ENCODE measurements around the gene FLT4. TPM values are rescaled to one million over a fixed set of nuclear protein-coding genes. Genes with fewer than 3 reads are reported as not detected.
A peak's percentile ranks its signal among the peaks of the same experiment; 100 is the strongest.

The FLT4 gene
- total and polyA plus RNA-seq, 9 of the 15 experiments (the other 6 are each of a cell fraction or from before 2014, with no cell fraction given), result 0.01 to 0.42 (median 0.14) TPM; not detected in 2

DNA sequence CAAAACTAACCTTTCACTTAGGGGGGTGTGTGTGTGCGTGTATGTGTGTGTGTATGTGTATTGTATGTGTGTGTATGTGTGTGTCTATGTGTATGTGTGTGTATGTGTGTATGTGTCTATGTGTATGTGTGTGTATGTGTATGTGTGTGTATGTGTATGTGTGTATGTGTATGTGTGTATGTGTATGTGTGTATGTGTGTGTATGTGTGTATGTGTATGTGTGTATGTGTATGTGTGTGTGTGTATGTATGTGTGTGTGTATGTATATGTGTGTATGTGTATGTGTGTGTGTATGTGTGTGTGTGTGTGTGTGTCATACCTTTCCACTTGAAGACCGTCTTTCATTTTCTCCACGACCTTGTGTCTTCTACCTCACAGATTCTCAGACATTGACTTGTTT is 20.8 kb upstream of the FLT4 start (continued):
- TF ChIP-seq ZNF354B (CRISPR knock-in tag; IDR thresholded peaks at IDR 0.05) (no peak), SREBF2 (CRISPR knock-in tag; IDR thresholded peaks at IDR 0.05) (no peak), RBM39 (optimal IDR thresholded peaks at IDR 0.05; ENCODE audit: low read depth, low read length) (no peak), CHD2 (IDR thresholded peaks at IDR 0.05; ENCODE audit: low read depth, low read length) (no peak), DIDO1 (tag; IDR thresholded peaks at IDR 0.05; ENCODE audit: low read depth) (no peak), ZNF707 (CRISPR knock-in tag; conservative IDR thresholded peaks at IDR 0.05) (no peak), PURB (CRISPR knock-in tag; IDR thresholded peaks at IDR 0.05; ENCODE audit: low read depth) (no peak), MEF2A (IDR thresholded peaks at IDR 0.05; ENCODE audit: control insufficient read depth, low read depth, low read length) (no peak), U2AF1 (optimal IDR thresholded peaks at IDR 0.05; ENCODE audit: low read depth, low read length) (no peak), SNRNP70 (optimal IDR thresholded peaks at IDR 0.05; ENCODE audit: low read depth, low read length) (no peak), ASH1L (IDR thresholded peaks at IDR 0.05; ENCODE audit: borderline replicate concordance, low read depth, partially characterized antibody) (peak; percentile 45), ZNF184 (CRISPR knock-in tag; IDR thresholded peaks at IDR 0.05) (no peak), FUS (optimal IDR thresholded peaks at IDR 0.05; ENCODE audit: low read depth, low read length) (no peak), ZNF316 (IDR thresholded peaks at IDR 0.05) (0 out of 2 replicates have a peak, but pooled peaks have one; percentile 1), SAFB (IDR thresholded peaks at IDR 0.05; ENCODE audit: borderline replicate concordance, low read depth, low read length) (no peak), CC2D1A (IDR thresholded peaks at IDR 0.05) (no peak), TARDBP (IDR thresholded peaks at IDR 0.05) (no peak)
- TF ChIP-seq, protein P1, sequence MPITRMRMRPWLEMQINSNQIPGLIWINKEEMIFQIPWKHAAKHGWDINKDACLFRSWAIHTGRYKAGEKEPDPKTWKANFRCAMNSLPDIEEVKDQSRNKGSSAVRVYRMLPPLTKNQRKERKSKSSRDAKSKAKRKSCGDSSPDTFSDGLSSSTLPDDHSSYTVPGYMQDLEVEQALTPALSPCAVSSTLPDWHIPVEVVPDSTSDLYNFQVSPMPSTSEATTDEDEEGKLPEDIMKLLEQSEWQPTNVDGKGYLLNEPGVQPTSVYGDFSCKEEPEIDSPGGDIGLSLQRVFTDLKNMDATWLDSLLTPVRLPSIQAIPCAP (CRISPR knock-in tag; IDR thresholded peaks at IDR 0.05; ENCODE audit: borderline replicate concordance), result no peak
- TF ChIP-seq, protein P2, sequence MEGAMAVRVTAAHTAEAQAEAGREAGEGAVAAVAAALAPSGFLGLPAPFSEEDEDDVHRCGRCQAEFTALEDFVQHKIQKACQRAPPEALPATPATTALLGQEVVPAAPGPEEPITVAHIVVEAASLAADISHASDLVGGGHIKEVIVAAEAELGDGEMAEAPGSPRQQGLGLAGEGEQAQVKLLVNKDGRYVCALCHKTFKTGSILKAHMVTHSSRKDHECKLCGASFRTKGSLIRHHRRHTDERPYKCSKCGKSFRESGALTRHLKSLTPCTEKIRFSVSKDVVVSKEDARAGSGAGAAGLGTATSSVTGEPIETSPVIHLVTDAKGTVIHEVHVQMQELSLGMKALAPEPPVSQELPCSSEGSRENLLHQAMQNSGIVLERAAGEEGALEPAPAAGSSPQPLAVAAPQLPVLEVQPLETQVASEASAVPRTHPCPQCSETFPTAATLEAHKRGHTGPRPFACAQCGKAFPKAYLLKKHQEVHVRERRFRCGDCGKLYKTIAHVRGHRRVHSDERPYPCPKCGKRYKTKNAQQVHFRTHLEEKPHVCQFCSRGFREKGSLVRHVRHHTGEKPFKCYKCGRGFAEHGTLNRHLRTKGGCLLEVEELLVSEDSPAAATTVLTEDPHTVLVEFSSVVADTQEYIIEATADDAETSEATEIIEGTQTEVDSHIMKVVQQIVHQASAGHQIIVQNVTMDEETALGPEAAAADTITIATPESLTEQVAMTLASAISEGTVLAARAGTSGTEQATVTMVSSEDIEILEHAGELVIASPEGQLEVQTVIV (CRISPR knock-in tag; IDR thresholded peaks at IDR 0.05; ENCODE audit: borderline replicate concordance), result no peak
- TF ChIP-seq, protein P3, sequence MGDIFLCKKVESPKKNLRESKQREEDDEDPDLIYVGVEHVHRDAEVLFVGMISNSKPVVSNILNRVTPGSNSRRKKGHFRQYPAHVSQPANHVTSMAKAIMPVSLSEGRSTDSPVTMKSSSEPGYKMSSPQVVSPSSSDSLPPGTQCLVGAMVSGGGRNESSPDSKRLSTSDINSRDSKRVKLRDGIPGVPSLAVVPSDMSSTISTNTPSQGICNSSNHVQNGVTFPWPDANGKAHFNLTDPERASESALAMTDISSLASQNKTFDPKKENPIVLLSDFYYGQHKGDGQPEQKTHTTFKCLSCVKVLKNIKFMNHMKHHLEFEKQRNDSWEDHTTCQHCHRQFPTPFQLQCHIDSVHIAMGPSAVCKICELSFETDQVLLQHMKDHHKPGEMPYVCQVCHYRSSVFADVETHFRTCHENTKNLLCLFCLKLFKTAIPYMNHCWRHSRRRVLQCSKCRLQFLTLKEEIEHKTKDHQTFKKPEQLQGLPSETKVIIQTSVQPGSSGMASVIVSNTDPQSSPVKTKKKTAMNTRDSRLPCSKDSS (IDR thresholded peaks at IDR 0.05; ENCODE audit: low read depth, partially characterized antibody), result no peak
